Smooth muscle cell (in vitro differentiated cells): ENCODE results near the gene NAB2. TPM values are rescaled to one million over a fixed set of nuclear protein-coding genes. Genes with fewer than 3 reads are reported as not detected.

Experiments
- DNase-seq: peaks from one replicate; lab custom pipeline; 2025; ENCODE audit not compliant: unreplicated experiment; lab: John Stamatoyannopoulos, UW
- H2AFZ ChIP-seq: fragments of 200-600 bp; sonication (generic); 2 replicates; pipeline ENCODE4 v1.6.0; 2016; ENCODE audit warnings: antibody characterized with exemption, low read depth, mild to moderate bottlenecking
- H3F3A ChIP-seq: fragments of 200-600 bp; sonication (generic); 2 replicates; pipeline ENCODE4 v1.6.0; 2017; ENCODE audit warnings: antibody characterized with exemption, low read depth
- H3K27ac ChIP-seq: fragments of 200-600 bp; sonication (generic); 2 replicates; pipeline ENCODE4 v1.5.1; 2016; ENCODE audit warnings: low read depth, mild to moderate bottlenecking
- H3K27me3 ChIP-seq: fragments of 200-600 bp; sonication (generic); 2 replicates; pipeline ENCODE4 v1.6.1; 2016; ENCODE audit warnings: low read depth, mild to moderate bottlenecking
- H3K36me3 ChIP-seq: fragments of 200-600 bp; sonication (generic); 2 replicates; pipeline ENCODE4 v1.5.1; 2016; ENCODE audit warnings: low read depth
- H3K4me1 ChIP-seq: fragments of 200-600 bp; sonication (generic); 2 replicates; pipeline ENCODE4 v1.5.1; 2016; ENCODE audit warnings: low read depth
- H3K4me2 ChIP-seq: fragments of 200-600 bp; sonication (generic); 2 replicates; pipeline ENCODE4 v1.6.0; 2016; ENCODE audit warnings: mild to moderate bottlenecking
- H3K4me3 ChIP-seq: fragments of 200-600 bp; sonication (generic); 2 replicates; pipeline ENCODE4 v1.5.1; 2016; ENCODE audit warnings: mild to moderate bottlenecking
- H3K79me2 ChIP-seq: fragments of 200-600 bp; sonication (generic); 2 replicates; pipeline ENCODE4 v1.6.0; 2016; ENCODE audit warnings: low read depth, mild to moderate bottlenecking
- H3K9ac ChIP-seq: fragments of 200-600 bp; sonication (generic); 2 replicates; pipeline ENCODE4 v1.6.0; 2016; ENCODE audit warnings: low read depth
- H3K9me3 ChIP-seq: fragments of 200-600 bp; sonication (generic); replicated peaks from 2 replicates; pipeline ENCODE4 v1.5.1; 2016; ENCODE audit warnings: low read depth
- H4K20me1 ChIP-seq: fragments of 200-600 bp; sonication (generic); 2 replicates; pipeline ENCODE4 v1.6.0; 2016; ENCODE audit warnings: low read depth
- CTCF ChIP-seq: fragments of 200-600 bp; sonication (generic); IDR thresholded peaks from 2 replicates; pipeline ENCODE4 v1.5.1; 2017; ENCODE audit warnings: borderline replicate concordance, mild to moderate bottlenecking, antibody characterized with exemption; ENCODE audit not compliant: insufficient read depth, poor library complexity, severe bottlenecking
- WGBS: methylation state at CpG from one replicate; pipeline ENCODE4 v1.1.7; 2016; ENCODE audit warnings: low lambda C conversion rate; 5-methylcytosine and 5-hydroxymethylcytosine counted together
- polyA plus RNA-seq: library from polyadenylated mRNA; unstranded; fragments of >200 nt; fragmentation: Nextera tagmentation; extraction: Ambion mirVana; gene quantifications from 2 replicates; pipeline ENCODE4 v1.2.1, GENCODE V29; 2016
- total RNA-seq: library from RNA; depleted of rRNA; stranded (reverse); fragments of >200 nt; gene quantifications from 2 replicates; pipeline ENCODE4 v1.2.3, GENCODE V29; 2014

NAB2 gene
- total RNA-seq, result 57.8 and 58.3 TPM in 2 replicates
- 37.9 and 39.7 TPM in 2 replicates for polyA plus RNA-seq

- Histone ChIP-seq H3K4me1 (peaks cover 33% of the 10 kb centered on the region), H3K27ac (peak within 1 kb of the TSS; percentile 100), H3K9ac (peak within 1 kb of the TSS; percentile 96), H3K79me2 (peaks cover 41% of the 10 kb centered on the region), H3K27me3 (no peaks in the 10 kb centered on the region), H2AFZ (no peak within 1 kb of the TSS), H3K36me3 (no peaks in the 10 kb centered on the region), H3K4me3 (peak within 1 kb of the TSS; percentile 89), H3K4me2 (peak within 1 kb of the TSS; percentile 92), H3F3A (peaks cover 36% of the 10 kb centered on the region), H3K9me3 (no peaks in the 10 kb centered on the region), H4K20me1 (peaks cover 39% of the 10 kb centered on the region)
- no peak for TF ChIP-seq CTCF
- WGBS, result under 1% methylated on average over 44 of the region's 91 CpGs
- peak; percentile 88 for DNase-seq
Observed at GRCh38 chr12:57088354-57089270, at the start of gene NAB2. Gene NAB2 (plus strand): TSS chr12:57089114. CDS start chr12:57089272, 158 bp downstream.

- Histone ChIP-seq H3K27me3 (peaks cover 13% of the 10 kb centered on the region), H3K9me3 (no peaks in the 10 kb centered on the region), H3K27ac (no peak overlapping the region), H3K9ac (no peak overlapping the region), H4K20me1 (no peaks in the 10 kb centered on the region), H3F3A (peaks cover 6% of the 10 kb centered on the region), H2AFZ (no peak overlapping the region), H3K4me2 (no peak overlapping the region), H3K4me3 (no peak overlapping the region), H3K4me1 (no peaks in the 10 kb centered on the region), H3K79me2 (no peaks in the 10 kb centered on the region), H3K36me3 (no peaks in the 10 kb centered on the region)
- TF ChIP-seq CTCF, result no peak
- DNase-seq, result no peak
- WGBS, result 93% methylated on average over 4 of the region's 4 CpGs
Observed at GRCh38 chr12:57040211-57040610, 48.7 kb upstream of the NAB2 start.

GRCh38 chr12:57040750-57041149 lies 48.2 kb upstream of the NAB2 start:
- no peaks in the 10 kb centered on the region for H3K36me3 ChIP-seq
- H3K27me3 ChIP-seq, result peaks cover 13% of the 10 kb centered on the region
- H3K9ac ChIP-seq, result no peak overlapping the region
- H4K20me1 ChIP-seq, result no peaks in the 10 kb centered on the region
- H3K9me3 ChIP-seq, result no peaks in the 10 kb centered on the region
- H3K27ac ChIP-seq, result no peak overlapping the region
- DNase-seq, result no peak
- H3K79me2 ChIP-seq, result no peaks in the 10 kb centered on the region
- peaks cover 6% of the 10 kb centered on the region for H3F3A ChIP-seq
- 98% methylated on average over 2 of the region's 2 CpGs for WGBS
- TF ChIP-seq CTCF, result no peak
- H3K4me1 ChIP-seq, result no peaks in the 10 kb centered on the region
- H2AFZ ChIP-seq, result no peak overlapping the region
- no peak overlapping the region for H3K4me3 ChIP-seq
- no peak overlapping the region for H3K4me2 ChIP-seq

GRCh38 chr12:57042695-57043094 lies 46.2 kb upstream of the NAB2 start:
- no peak for DNase-seq
- whole genome bisulfite sequencing, result 93% methylated on average over 2 of the region's 2 CpGs
- no peak overlapping the region for H3K9ac ChIP-seq
- H3K4me2 ChIP-seq, result no peak overlapping the region
- H3K9me3 ChIP-seq, result no peaks in the 10 kb centered on the region
- H3F3A ChIP-seq, result peaks cover 6% of the 10 kb centered on the region
- peaks cover 13% of the 10 kb centered on the region for H3K27me3 ChIP-seq
- H2AFZ ChIP-seq, result no peak overlapping the region
- no peaks in the 10 kb centered on the region for H3K79me2 ChIP-seq
- no peaks in the 10 kb centered on the region for H3K36me3 ChIP-seq
- no peaks in the 10 kb centered on the region for H4K20me1 ChIP-seq
- TF ChIP-seq CTCF, result no peak
- H3K27ac ChIP-seq, result no peak overlapping the region
- no peak overlapping the region for H3K4me3 ChIP-seq
- no peaks in the 10 kb centered on the region for H3K4me1 ChIP-seq
